HUES64 (cell line): ENCODE results near the gene TDRD1.

Source experiments
- H3K27ac ChIP-seq: 2 replicates; pipeline ENCODE4 v1.7.0; 2013; ENCODE audit warnings: low read depth, low read length, inconsistent platforms
- H3K27me3 ChIP-seq: 2 replicates; pipeline ENCODE4 v1.6.1; 2013; ENCODE audit warnings: mild to moderate bottlenecking, low read length; ENCODE audit not compliant: insufficient read depth
- H3K36me3 ChIP-seq: 2 replicates; pipeline ENCODE4 v1.6.1; 2013; ENCODE audit warnings: mild to moderate bottlenecking, low read length; ENCODE audit not compliant: insufficient read depth
- H3K4me1 ChIP-seq: 2 replicates; pipeline ENCODE4 v1.6.1; 2013; ENCODE audit warnings: mild to moderate bottlenecking, low read length, moderate library complexity; ENCODE audit not compliant: insufficient read depth
- H3K4me3 ChIP-seq: 2 replicates; pipeline ENCODE4 v1.5.1; 2013; ENCODE audit warnings: mild to moderate bottlenecking, low read length, moderate library complexity
- H3K9ac ChIP-seq: 2 replicates; pipeline ENCODE4 v1.6.1; 2013; ENCODE audit warnings: mild to moderate bottlenecking, low read depth, low read length
- H3K9me3 ChIP-seq: 2 replicates; pipeline ENCODE4 v1.6.1; 2013; ENCODE audit warnings: low read depth, low read length; ENCODE audit not compliant: insufficient read depth
- WGBS: fragments of 150-250, 120-280 bp; methylation state at CpG from one replicate; pipeline ENCODE4 v1.1.7; 2013; ENCODE audit warnings: missing lambda C conversion rate; 5-methylcytosine and 5-hydroxymethylcytosine counted together

The TDRD1 gene

GRCh38 chr10:114199239-114199638 lies 20.1 kb downstream of the TDRD1 start:
- Histone ChIP-seq H3K4me1 (no peaks in the 10 kb centered on the region), H3K4me3 (no peak overlapping the region), H3K9ac (no peak overlapping the region), H3K36me3 (no peaks in the 10 kb centered on the region), H3K27ac (no peak overlapping the region), H3K27me3 (no peaks in the 10 kb centered on the region), H3K9me3 (no peaks in the 10 kb centered on the region)
- WGBS, result 84% methylated on average over 3 of the region's 4 CpGs

- no peaks in the 10 kb centered on the region for H3K27me3 ChIP-seq
- WGBS, result 85% methylated on average over 3 of the region's 3 CpGs
- H3K4me1 ChIP-seq, result no peaks in the 10 kb centered on the region
- no peak overlapping the region for H3K9ac ChIP-seq
- no peaks in the 10 kb centered on the region for H3K36me3 ChIP-seq
- no peak overlapping the region for H3K4me3 ChIP-seq
- H3K9me3 ChIP-seq, result no peaks in the 10 kb centered on the region
- no peak overlapping the region for H3K27ac ChIP-seq
Measured at GRCh38 chr10:114202812-114203211, 23.7 kb downstream of the TDRD1 start.

- Histone ChIP-seq H3K36me3 (no peaks in the 10 kb centered on the region), H3K4me3 (no peak overlapping the region), H3K9me3 (no peaks in the 10 kb centered on the region), H3K4me1 (peaks cover 2% of the 10 kb centered on the region; the same call in 1 of the 2 replicates), H3K27ac (no peak overlapping the region), H3K9ac (no peak overlapping the region), H3K27me3 (no peaks in the 10 kb centered on the region)
- 91% methylated on average over 2 of the region's 2 CpGs for WGBS
Measured at GRCh38 chr10:114206902-114207301, 27.7 kb downstream of the TDRD1 start.

DNA sequence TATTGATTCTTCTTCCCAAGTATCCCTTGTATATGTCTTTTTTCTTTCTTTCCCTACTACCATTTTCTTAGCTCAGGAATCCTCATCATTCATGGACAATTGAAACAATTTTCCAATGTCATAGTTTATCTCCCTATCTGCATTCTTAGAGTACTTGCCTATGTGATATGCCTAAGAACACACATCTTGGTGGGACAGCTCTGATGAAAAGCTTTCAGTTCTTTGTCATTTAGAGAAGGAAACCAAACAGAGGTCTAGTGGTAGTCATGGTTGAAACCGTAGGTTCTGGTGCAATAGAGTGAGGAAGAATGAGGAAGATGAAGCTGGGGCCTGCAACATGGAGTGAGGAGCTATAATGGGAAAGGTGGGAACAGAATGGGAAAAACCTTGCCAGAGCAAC lies 28.2 kb downstream of the TDRD1 start:
- H3K9me3 ChIP-seq, result no peaks in the 10 kb centered on the region

GRCh38 chr10:114208351-114208750 lies 29.2 kb downstream of the TDRD1 start:
- Histone ChIP-seq H3K36me3 (no peaks in the 10 kb centered on the region), H3K27me3 (no peaks in the 10 kb centered on the region), H3K4me1 (peaks cover 2% of the 10 kb centered on the region; the same call in 1 of the 2 replicates), H3K27ac (no peak overlapping the region), H3K9ac (no peak overlapping the region), H3K4me3 (no peak overlapping the region), H3K9me3 (no peaks in the 10 kb centered on the region)
- WGBS, result 72% methylated on average over 2 of the region's 2 CpGs

More for the DNA sequence above, 28.2 kb downstream of the TDRD1 start:
- Histone ChIP-seq H3K4me1 (peaks cover 2% of the 10 kb centered on the region; the same call in 1 of the 2 replicates), H3K27ac (no peak overlapping the region), H3K4me3 (no peak overlapping the region), H3K36me3 (no peaks in the 10 kb centered on the region), H3K27me3 (no peaks in the 10 kb centered on the region), H3K9ac (no peak overlapping the region)
- 91% methylated on average over 1 of the region's 1 CpG for WGBS

DNA sequence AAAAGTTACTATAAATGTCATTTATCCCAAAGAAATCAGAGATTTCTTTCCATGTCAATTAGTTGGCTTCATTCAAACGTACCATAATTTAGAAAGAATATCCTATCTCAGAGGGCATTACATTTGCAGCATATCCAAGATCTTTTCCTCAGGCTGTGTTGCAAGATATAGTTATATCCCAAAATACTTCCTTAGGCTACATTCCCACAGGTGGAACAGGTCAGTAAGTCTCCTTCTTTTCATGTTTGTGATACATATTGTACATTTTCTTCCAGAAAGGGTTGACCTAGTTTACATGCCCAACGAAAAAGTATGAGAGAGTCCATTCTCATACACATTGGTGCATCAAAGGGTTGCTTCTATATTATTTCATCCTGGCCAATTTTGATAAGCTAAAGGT lies 33.0 kb downstream of the TDRD1 start:
- Histone ChIP-seq H3K9ac (no peak overlapping the region), H3K27ac (no peak overlapping the region), H3K27me3 (no peaks in the 10 kb centered on the region), H3K4me1 (peaks cover 2% of the 10 kb centered on the region; the same call in 1 of the 2 replicates), H3K9me3 (no peaks in the 10 kb centered on the region), H3K36me3 (no peaks in the 10 kb centered on the region), H3K4me3 (no peak overlapping the region)
- 79% methylated on average over 2 of the region's 2 CpGs for WGBS

GRCh38 chr10:114215033-114215432 lies 35.9 kb downstream of the TDRD1 start:
- H3K4me1 ChIP-seq, result no peaks in the 10 kb centered on the region
- H3K9ac ChIP-seq, result no peak overlapping the region
- WGBS, result 96% methylated on average over 1 of the region's 1 CpG
- no peak overlapping the region for H3K4me3 ChIP-seq
- no peaks in the 10 kb centered on the region for H3K9me3 ChIP-seq
- no peaks in the 10 kb centered on the region for H3K27me3 ChIP-seq
- H3K27ac ChIP-seq, result no peak overlapping the region
- H3K36me3 ChIP-seq, result no peaks in the 10 kb centered on the region

DNA sequence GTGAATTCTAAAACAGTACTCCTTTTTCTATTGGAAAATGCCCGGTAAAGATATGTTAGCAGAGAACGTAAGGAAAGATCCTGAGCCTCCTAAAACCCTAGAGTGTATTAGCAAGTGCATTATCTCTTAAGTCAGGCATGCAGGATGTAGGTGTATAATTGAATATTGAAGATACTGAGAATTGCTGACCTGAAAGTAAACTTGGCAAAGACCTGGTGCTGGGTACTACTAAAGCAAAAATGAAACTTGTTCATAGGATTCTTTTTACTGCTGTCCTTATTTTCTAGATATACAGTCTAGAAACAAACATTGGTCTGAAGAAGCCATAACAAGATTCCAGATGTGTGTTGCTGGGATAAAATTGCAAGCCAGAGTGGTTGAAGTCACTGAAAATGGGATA lies 41.1 kb downstream of the TDRD1 start:
- no peaks in the 10 kb centered on the region for H3K36me3 ChIP-seq
- H3K4me3 ChIP-seq, result no peak overlapping the region
- no peaks in the 10 kb centered on the region for H3K9me3 ChIP-seq
- H3K9ac ChIP-seq, result no peak overlapping the region
- WGBS, result 96% methylated on average over 2 of the region's 2 CpGs
- no peaks in the 10 kb centered on the region for H3K27me3 ChIP-seq
- H3K4me1 ChIP-seq, result no peaks in the 10 kb centered on the region
- H3K27ac ChIP-seq, result no peak overlapping the region

- H3K4me3 ChIP-seq, result no peak overlapping the region
- H3K4me1 ChIP-seq, result no peaks in the 10 kb centered on the region
- no peaks in the 10 kb centered on the region for H3K27me3 ChIP-seq
- H3K36me3 ChIP-seq, result no peaks in the 10 kb centered on the region
- 98% methylated on average over 4 of the region's 4 CpGs for WGBS
- H3K27ac ChIP-seq, result no peak overlapping the region
- no peak overlapping the region for H3K9ac ChIP-seq
- no peaks in the 10 kb centered on the region for H3K9me3 ChIP-seq
Measured at GRCh38 chr10:114221235-114221634, 42.1 kb downstream of the TDRD1 start.

DNA sequence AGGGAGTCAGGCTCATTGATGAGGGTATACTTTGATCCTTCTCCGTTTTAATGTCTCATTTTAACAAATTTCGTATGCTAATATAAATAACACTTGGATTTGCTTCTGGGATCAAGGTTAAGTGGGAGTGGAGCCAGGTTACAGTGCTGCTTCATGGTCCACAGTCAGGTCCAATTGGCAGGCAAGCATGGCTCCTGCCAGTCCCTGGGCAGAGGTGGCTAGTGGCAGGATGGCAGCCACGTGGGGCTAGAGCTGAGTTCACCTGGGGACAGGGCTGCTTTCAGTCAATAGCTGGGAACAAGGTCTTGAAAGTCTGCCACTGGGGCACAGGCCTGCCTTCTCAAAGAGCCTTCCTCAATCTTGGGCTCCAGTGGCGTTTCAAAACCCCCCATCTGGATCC lies 43.9 kb downstream of the TDRD1 start:
- Histone ChIP-seq H3K4me3 (no peak overlapping the region), H3K27me3 (no peaks in the 10 kb centered on the region), H3K27ac (no peak overlapping the region), H3K9me3 (no peaks in the 10 kb centered on the region), H3K36me3 (no peaks in the 10 kb centered on the region), H3K9ac (no peak overlapping the region), H3K4me1 (no peaks in the 10 kb centered on the region)
- 88% methylated on average over 4 of the region's 4 CpGs for WGBS

DNA sequence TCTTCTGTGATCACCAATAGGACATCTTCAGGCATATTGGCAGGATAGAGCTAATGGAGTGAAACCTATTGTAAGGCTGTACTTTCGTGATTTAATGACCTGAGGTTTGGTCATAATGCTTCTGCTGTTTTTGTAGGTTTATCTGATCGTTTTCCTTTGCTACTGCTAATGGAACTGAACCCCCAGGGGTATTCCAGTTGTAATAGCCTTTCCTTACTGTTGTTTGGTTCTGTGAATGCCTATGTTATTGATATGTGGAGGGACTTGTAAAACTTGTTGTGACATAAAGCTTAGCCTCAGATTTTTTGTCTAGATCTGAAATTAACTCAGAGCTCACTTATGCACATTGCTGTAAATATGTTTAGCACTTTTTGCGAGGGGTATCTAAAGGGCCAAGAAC lies 49.0 kb downstream of the TDRD1 start:
- H3K27ac ChIP-seq, result no peak overlapping the region
- no peak overlapping the region for H3K4me3 ChIP-seq
- H3K9ac ChIP-seq, result no peak overlapping the region
- WGBS, result 92% methylated on average over 3 of the region's 3 CpGs
- H3K27me3 ChIP-seq, result no peaks in the 10 kb centered on the region
- H3K4me1 ChIP-seq, result no peaks in the 10 kb centered on the region
- no peaks in the 10 kb centered on the region for H3K9me3 ChIP-seq
- H3K36me3 ChIP-seq, result no peaks in the 10 kb centered on the region

GRCh38 chr10:114232561-114233176 lies 53.5 kb downstream of the TDRD1 start:
- no peaks in the 10 kb centered on the region for H3K4me1 ChIP-seq
- H3K9me3 ChIP-seq, result no peaks in the 10 kb centered on the region
- H3K36me3 ChIP-seq, result no peaks in the 10 kb centered on the region
- H3K27ac ChIP-seq, result no peak overlapping the region
- H3K9ac ChIP-seq, result no peak overlapping the region
- H3K27me3 ChIP-seq, result no peaks in the 10 kb centered on the region
- H3K4me3 ChIP-seq, result no peak overlapping the region
- 98% methylated on average over 4 of the region's 4 CpGs for WGBS
